Measurements from ENCODE around the gene PRRC2B.

- TF ChIP-seq CTCF (IDR thresholded peaks at IDR 0.05) (no peak), POLR2A (IDR thresholded peaks at IDR 0.05) (no peak)
Observed at GRCh38 chr9:131474711-131475110, 80.8 kb downstream of the PRRC2B start.

Measured in testis (tissue), 2 donors.